HEK293 (cell line): ENCODE data around the gene NET1.

Experiments
- CTCF ChIA-PET: fragments of 350-600 bp; formaldehyde crosslinking; extraction: SDS; loops from one replicate; lab custom pipeline; 2021; ENCODE audit warnings: antibody characterized with exemption; lab: Yijun Ruan, JAX
- POLR2A ChIA-PET: fragments of 300-600 bp; formaldehyde crosslinking; extraction: SDS; loops from one replicate; lab custom pipeline; 2020; ENCODE audit warnings: antibody characterized with exemption, inconsistent platforms; lab: Yijun Ruan, JAX
- H3K27ac ChIP-seq: fragments of 200-500 bp; sonication (Bioruptor generic); 2 replicates; pipeline ENCODE4 v1.5.1; 2014; ENCODE audit warnings: low read depth, low read length, control low read depth, inconsistent platforms; ENCODE audit errors: extremely low read depth
- H3K36me3 ChIP-seq, 2 experiments: fragments of 200-500 bp in 1 of 2; sonication (Bioruptor generic) in 1 of 2; 1 replicate in 1 of 2; 2 replicates in 1 of 2; pipeline ENCODE4 v1.5.1; 2014 to 2017; ENCODE audit warnings: inconsistent platforms in 2 of 2, low read length in 2 of 2; ENCODE audit not compliant: control insufficient read depth in 2 of 2, insufficient read depth in 1 of 2
- H3K4me1 ChIP-seq: fragments of 200-500 bp; sonication (Bioruptor generic); 2 replicates; pipeline ENCODE4 v1.5.1; 2014; ENCODE audit warnings: mild to moderate bottlenecking, low read length, inconsistent platforms; ENCODE audit not compliant: control insufficient read depth, insufficient read depth
- H3K4me3 ChIP-seq: 2 replicates; pipeline ENCODE4 v1.5.1; 2011; ENCODE audit warnings: low read depth, mild to moderate bottlenecking, control low read depth, low read length, moderate library complexity
- H3K9me3 ChIP-seq: fragments of 200-500 bp; sonication (Bioruptor generic); 2 replicates; pipeline ENCODE4 v1.5.1; 2014; ENCODE audit warnings: low read depth, low read length, inconsistent platforms; ENCODE audit not compliant: control insufficient read depth, insufficient read depth
- KLF8 ChIP-seq: fragments of 450-650 bp; formaldehyde crosslinking; IDR thresholded peaks from 2 replicates; pipeline ENCODE4 v1.5.1; 2016; ENCODE audit warnings: missing biosample characterization, missing genetic modification characterization
- PATZ1 ChIP-seq: fragments of 450-650 bp; formaldehyde crosslinking; IDR thresholded peaks from 2 replicates; pipeline ENCODE4 v1.5.1; 2016; ENCODE audit warnings: missing biosample characterization, missing genetic modification characterization
- PBX3 ChIP-seq: sonication (generic); formaldehyde crosslinking; IDR thresholded peaks from 2 replicates; pipeline ENCODE4 v1.8.1; 2022; ENCODE audit warnings: mild to moderate bottlenecking, moderate library complexity, missing genetic modification reagents
- PRDM6 ChIP-seq: fragments of 450-650 bp; formaldehyde crosslinking; IDR thresholded peaks from 2 replicates; pipeline ENCODE4 v1.5.1; 2017; ENCODE audit warnings: missing biosample characterization, missing genetic modification characterization
- TCF7L2 ChIP-seq: IDR thresholded peaks from 2 replicates; pipeline ENCODE4 v1.6.1; 2011; ENCODE audit warnings: low read depth, mild to moderate bottlenecking, inconsistent platforms, low read length, moderate library complexity, borderline replicate concordance
- ZBTB26 ChIP-seq: fragments of 450-650 bp; formaldehyde crosslinking; optimal IDR thresholded peaks from 2 replicates; pipeline ENCODE3; 2016; ENCODE audit warnings: missing biosample characterization, mild to moderate bottlenecking, missing genetic modification characterization
- ZNF132 ChIP-seq: fragments of 450-650 bp; formaldehyde crosslinking; IDR thresholded peaks from 2 replicates; pipeline ENCODE4 v1.5.1; 2017; ENCODE audit warnings: missing biosample characterization, missing genetic modification characterization, borderline replicate concordance
- ZNF184 ChIP-seq: fragments of 450-650 bp; IDR thresholded peaks from 2 replicates; pipeline ENCODE4 v1.5.1; 2018; ENCODE audit warnings: missing biosample characterization, mild to moderate bottlenecking, missing genetic modification characterization
- ZNF223 ChIP-seq: fragments of 450-650 bp; formaldehyde crosslinking; IDR thresholded peaks from 2 replicates; pipeline ENCODE4 v1.5.1; 2016; ENCODE audit warnings: missing biosample characterization, missing genetic modification characterization
- ZNF350 ChIP-seq: fragments of 450-650 bp; formaldehyde crosslinking; IDR thresholded peaks from 2 replicates; pipeline ENCODE4 v1.5.0; 2017; ENCODE audit warnings: missing biosample characterization, mild to moderate bottlenecking, missing genetic modification characterization
- ZNF394 ChIP-seq: fragments of 450-650 bp; formaldehyde crosslinking; IDR thresholded peaks from 2 replicates; pipeline ENCODE4 v1.5.1; 2016; ENCODE audit warnings: missing biosample characterization, missing genetic modification characterization, mild to moderate bottlenecking, moderate library complexity, borderline replicate concordance
- ZNF416 ChIP-seq: fragments of 450-650 bp; formaldehyde crosslinking; IDR thresholded peaks from 2 replicates; pipeline ENCODE4 v1.5.1; 2016; ENCODE audit warnings: missing biosample characterization, missing genetic modification characterization
- ZNF426 ChIP-seq: fragments of 450-650 bp; formaldehyde crosslinking; IDR thresholded peaks from 2 replicates; pipeline ENCODE4 v1.5.1; 2017; ENCODE audit warnings: missing biosample characterization, missing genetic modification characterization, mild to moderate bottlenecking, inconsistent platforms, moderate library complexity
- ZNF473 ChIP-seq: fragments of 450-650 bp; formaldehyde crosslinking; IDR thresholded peaks from 2 replicates; pipeline ENCODE4 v1.5.1; 2017; ENCODE audit warnings: missing biosample characterization, missing genetic modification characterization
- ZNF530 ChIP-seq: fragments of 450-650 bp; formaldehyde crosslinking; IDR thresholded peaks from 2 replicates; pipeline ENCODE4 v1.5.1; 2016; ENCODE audit warnings: low read depth, missing biosample characterization, missing genetic modification characterization
- ZNF610 ChIP-seq: fragments of 450-650 bp; formaldehyde crosslinking; IDR thresholded peaks from 2 replicates; pipeline ENCODE4 v1.5.1; 2016; ENCODE audit warnings: missing biosample characterization, missing genetic modification characterization, borderline replicate concordance
- ZNF626 ChIP-seq: fragments of 450-650 bp; sonication (Bioruptor Pico); formaldehyde crosslinking; IDR thresholded peaks from 2 replicates; pipeline ENCODE4 v1.5.1; 2018; ENCODE audit warnings: missing biosample characterization, missing genetic modification characterization, inconsistent platforms
- ZNF629 ChIP-seq: fragments of 450-650 bp; formaldehyde crosslinking; IDR thresholded peaks from 2 replicates; pipeline ENCODE4 v1.5.1; 2017; ENCODE audit warnings: missing biosample characterization, missing genetic modification characterization
- ZNF692 ChIP-seq: fragments of 450-650 bp; formaldehyde crosslinking; IDR thresholded peaks from 2 replicates; pipeline ENCODE4 v1.5.1; 2016; ENCODE audit warnings: missing biosample characterization, missing genetic modification characterization
- ZNF701 ChIP-seq: fragments of 450-650 bp; formaldehyde crosslinking; IDR thresholded peaks from 2 replicates; pipeline ENCODE4 v1.5.1; 2016; ENCODE audit warnings: missing biosample characterization, missing genetic modification characterization
- ZNF777 ChIP-seq: fragments of 450-650 bp; formaldehyde crosslinking; IDR thresholded peaks from 2 replicates; pipeline ENCODE4 v1.5.1; 2017; ENCODE audit warnings: missing biosample characterization, missing genetic modification characterization, borderline replicate concordance
- ZSCAN23 ChIP-seq: fragments of 450-650 bp; formaldehyde crosslinking; IDR thresholded peaks from 2 replicates; pipeline ENCODE4 v1.5.1; 2016; ENCODE audit warnings: missing biosample characterization, missing genetic modification characterization

The NET1 gene

GRCh38 chr10:5478694-5479305, 66.4 kb downstream of the NET1 start:
- Histone ChIP-seq H3K4me3 (no peak overlapping the region), H3K36me3 (no peaks in the 10 kb centered on the region), H3K9me3 (no peaks in the 10 kb centered on the region), H3K4me1 (no peaks in the 10 kb centered on the region), H3K27ac (no peak overlapping the region)
- TF ChIP-seq ZNF626 (tag by site-specific recombination) (no peak), ZNF416 (tag by site-specific recombination) (no peak), ZNF223 (tag by site-specific recombination) (no peak), ZNF610 (tag by site-specific recombination) (no peak), ZNF132 (no peak), ZNF350 (no peak), ZNF701 (tag by site-specific recombination) (no peak), PATZ1 (no peak), ZNF629 (tag by site-specific recombination) (no peak)
- POLR2A ChIA-PET, result no interaction called here
- CTCF ChIA-PET, result interaction anchor here (1.4 to 1.6 kb wide), 2 partner anchors 36 to 144 kb away, joined by 7 to 8 read pairs; no protein-coding TSS in a partner anchor

- no peaks in the 10 kb centered on the region for H3K9me3 ChIP-seq
- H3K4me3 ChIP-seq, result no peak overlapping the region
- H3K36me3 ChIP-seq, result no peaks in the 10 kb centered on the region
- no peak for TF ChIP-seq ZNF626 (tag by site-specific recombination)
- TF ChIP-seq ZNF692, result no peak
- TF ChIP-seq ZBTB26, result no peak
- TF ChIP-seq KLF8 (tag by site-specific recombination), result no peak
- no peak for TF ChIP-seq TCF7L2
- TF ChIP-seq ZNF777 (tag by site-specific recombination), result no peak
- TF ChIP-seq PRDM6 (tag by site-specific recombination), result no peak
- no peak for TF ChIP-seq ZNF530 (tag by site-specific recombination)
- no peak for TF ChIP-seq PBX3 (CRISPR knock-in tag)
- no peak for TF ChIP-seq ZNF473
- no peak for TF ChIP-seq ZSCAN23 (tag by site-specific recombination)
- no peak for TF ChIP-seq ZNF394 (tag by site-specific recombination)
- TF ChIP-seq ZNF184, result no peak
- no peak for TF ChIP-seq ZNF426 (tag by site-specific recombination)
- TF ChIP-seq, all 188 proteins: peak for 0
- Histone ChIP-seq H3K27ac (no peak overlapping the region), H3K4me1 (no peaks in the 10 kb centered on the region)
- POLR2A ChIA-PET, result no interaction called here
- CTCF ChIA-PET, result interaction anchor here (1.4 to 1.6 kb wide), 2 partner anchors 37 to 144 kb away, joined by 7 to 8 read pairs; no protein-coding TSS in a partner anchor
These were observed 67.3 kb downstream of the NET1 start for GRCh38 chr10:5479481-5480161.
